T-helper 9 cell (primary cell): Measurements from ENCODE around the gene COX6B2.

Experiments
- DNase-seq: peaks from one replicate; pipeline ENCODE4 v3.0.0-alpha.2; 2020

Gene COX6B2

DNA sequence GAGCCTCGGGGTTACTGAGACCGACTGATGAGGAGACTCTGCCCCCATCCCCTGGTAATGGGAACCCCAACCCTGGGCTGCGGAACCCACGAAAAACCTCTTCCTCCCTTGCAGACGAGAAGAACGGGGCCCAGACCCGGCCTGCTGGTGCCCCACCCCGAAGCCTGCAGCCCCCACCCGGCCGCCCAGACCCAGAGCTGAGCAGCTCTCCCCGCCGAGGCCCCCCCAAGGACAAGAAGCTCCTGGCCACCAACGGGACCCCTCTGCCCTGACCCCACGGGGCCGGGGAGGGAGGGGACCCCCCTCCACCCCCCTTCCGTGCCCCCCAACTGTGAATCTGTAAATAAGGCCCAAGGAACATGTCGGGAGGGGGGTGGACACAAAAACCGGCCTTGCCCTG, 42.7 kb downstream of the COX6B2 start:
- DNase-seq, result no peak

DNA sequence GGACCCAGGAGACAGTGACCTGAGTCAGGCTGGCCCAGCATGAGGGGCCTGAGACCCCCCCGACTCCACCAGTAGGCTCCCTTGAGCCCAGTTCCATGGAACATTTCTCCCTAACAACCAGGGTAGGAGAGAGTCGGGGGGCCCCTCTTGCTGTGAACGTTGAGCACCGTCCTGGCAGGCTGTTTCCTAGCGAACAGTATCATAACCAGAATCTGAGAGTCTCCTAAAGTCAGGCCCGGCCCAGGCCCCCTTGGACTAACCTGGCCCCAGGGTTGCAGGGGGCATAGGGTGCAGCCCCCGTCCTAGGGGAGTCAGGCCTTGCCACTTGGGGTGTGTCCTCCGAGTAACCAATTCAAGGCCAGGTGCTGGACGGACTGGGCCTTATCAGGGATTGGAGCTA, 43.1 kb downstream of the COX6B2 start:
- DNase-seq, result no peak

DNA sequence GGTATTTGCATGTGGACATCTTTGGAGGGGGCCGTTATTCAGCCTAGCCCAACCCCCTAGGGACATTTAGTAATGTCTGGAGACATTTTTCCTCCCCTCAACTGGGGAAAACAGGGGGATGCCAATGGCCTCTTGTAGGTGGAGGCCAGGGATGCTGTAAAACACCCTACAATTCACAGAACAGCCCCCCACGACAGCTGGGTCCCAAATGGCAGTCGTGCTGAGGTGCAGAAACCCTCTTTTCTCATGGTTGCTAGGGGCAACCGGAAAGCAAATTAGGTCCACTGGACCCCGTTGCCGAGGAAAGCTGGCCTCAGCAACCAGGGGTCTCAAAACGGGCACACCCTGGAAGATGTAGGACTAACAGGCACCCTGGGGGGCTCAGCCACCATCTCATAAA, 44.0 kb downstream of the COX6B2 start:
- DNase-seq, result no peak

DNA sequence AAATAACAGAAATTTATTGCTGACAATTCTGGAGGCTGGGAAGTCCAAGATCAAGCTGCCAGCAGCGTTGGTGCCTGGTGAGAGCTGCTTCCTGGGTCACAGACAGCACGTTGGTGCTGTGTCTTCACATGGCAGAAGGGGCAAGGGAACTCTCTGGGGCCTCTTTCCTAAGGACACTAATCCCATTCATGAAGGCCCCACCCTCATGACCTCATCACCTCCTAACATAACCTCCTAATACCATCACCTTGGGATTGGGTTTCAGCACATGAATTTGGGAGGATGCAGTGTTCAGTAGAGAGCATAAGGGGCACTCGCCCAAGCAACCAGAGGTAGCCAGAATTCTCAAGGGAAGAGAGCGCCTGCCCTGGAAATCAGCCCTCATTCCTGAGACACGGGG, 45.1 kb downstream of the COX6B2 start:
- no peak for DNase-seq

DNA sequence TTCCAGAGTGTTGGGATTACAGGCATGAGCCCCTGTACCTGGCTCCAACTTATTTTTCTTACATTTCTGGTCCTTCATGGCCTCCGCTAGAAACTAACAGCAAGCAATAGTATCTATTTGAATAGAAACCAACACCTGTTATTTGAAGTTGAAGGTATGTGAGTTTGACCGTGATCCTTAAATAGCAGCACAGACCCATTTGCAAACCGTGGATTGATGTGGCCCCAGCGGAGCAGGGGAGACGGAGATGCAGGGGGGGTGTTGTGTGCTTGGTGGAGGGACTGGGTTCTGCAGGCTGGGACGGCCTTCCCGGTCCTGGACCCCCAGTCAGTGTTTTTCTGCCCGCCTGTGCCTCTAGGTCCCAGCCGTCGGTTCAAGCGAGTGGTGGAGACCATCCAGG, 46.2 kb downstream of the COX6B2 start:
- no peak for DNase-seq

DNA sequence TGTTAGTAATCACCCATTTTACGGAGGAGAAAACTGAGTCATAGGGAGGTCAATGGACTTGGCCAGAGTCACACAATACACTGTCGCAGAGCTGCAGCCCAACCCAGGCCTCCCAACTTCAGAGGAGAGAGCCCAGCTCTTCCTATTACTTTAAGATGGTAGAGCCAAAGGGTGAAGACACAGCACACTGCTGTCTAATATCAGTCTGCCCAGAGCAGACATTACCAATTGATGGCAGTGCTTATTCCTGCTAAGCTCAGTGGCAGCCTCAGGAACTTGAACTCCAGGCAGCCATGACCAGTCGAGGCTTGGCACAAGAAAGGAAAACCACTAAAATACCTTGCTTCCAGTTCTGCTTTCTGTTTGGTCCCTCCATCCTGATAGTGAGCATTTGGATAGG, 47.8 kb downstream of the COX6B2 start:
- DNase-seq, result no peak

DNA sequence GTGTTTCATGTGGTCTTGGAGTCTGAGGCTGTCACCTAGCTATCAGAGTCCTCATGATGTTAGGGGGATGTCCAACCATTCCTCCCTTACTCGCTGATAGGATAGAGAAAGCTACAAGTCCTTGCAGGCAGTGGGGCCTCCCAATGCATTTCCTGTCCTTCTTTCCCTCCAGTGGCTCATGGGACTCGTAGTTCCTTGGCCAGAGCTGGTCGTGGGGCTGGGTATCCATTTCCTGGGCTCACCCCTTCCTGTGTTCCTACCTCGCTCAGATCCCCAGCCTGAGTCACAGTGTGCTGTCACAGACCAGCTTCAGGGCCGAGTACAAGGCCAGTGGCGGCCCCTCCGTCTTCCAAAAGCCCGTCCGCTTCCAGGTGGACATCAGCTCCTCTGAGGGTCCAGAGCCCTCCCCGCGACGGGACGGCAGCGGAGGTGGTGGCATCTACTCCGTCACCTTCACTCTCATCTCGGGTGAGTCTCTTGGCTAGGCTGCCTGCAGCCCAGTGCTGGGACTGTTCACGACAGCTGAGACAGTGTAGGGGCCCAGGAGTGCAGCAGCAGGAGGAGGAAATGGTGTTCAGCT, 48.4 kb downstream of the COX6B2 start:
- no peak for DNase-seq

DNA sequence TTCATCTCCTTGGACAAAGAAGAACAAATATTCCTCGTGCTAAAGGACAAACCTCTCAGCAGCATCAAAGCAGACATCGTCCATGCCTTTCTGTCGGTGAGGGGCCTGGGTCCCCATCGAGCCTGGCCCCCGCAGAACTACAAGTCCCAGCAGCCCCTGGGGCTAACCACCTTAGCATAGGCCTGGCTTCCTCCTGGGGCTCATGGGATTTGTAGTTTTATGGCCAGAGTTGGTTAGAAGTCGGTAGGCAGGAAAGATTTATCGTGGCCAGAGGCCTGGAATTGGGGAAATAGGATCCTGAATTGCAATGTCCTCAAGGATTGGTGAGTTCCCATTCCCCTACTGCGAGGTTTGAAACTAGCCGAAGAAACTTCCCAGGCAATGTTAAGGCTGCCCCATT, 49.0 kb downstream of the COX6B2 start:
- peak; percentile 45 for DNase-seq

DNA sequence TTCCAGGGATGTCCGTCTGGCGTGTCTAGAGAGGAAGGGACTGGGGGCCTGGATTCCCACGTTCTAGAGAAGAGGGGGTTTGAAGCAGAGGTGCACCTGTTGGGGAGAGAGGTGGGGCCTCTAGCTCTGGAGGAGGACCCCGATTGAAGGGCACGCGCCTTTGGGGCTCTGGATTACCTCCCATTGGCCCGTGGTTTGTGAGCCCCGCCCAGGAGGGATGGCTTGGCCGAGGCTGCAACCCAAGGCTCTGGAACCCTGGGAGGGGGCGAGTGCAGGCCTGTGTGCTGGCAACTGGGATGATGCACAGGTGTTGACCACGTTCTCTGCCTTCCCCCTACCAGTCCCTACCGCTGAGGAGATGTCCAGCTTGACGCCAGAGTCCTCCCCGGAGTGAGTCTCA, 49.5 kb downstream of the COX6B2 start:
- no peak for DNase-seq

DNA sequence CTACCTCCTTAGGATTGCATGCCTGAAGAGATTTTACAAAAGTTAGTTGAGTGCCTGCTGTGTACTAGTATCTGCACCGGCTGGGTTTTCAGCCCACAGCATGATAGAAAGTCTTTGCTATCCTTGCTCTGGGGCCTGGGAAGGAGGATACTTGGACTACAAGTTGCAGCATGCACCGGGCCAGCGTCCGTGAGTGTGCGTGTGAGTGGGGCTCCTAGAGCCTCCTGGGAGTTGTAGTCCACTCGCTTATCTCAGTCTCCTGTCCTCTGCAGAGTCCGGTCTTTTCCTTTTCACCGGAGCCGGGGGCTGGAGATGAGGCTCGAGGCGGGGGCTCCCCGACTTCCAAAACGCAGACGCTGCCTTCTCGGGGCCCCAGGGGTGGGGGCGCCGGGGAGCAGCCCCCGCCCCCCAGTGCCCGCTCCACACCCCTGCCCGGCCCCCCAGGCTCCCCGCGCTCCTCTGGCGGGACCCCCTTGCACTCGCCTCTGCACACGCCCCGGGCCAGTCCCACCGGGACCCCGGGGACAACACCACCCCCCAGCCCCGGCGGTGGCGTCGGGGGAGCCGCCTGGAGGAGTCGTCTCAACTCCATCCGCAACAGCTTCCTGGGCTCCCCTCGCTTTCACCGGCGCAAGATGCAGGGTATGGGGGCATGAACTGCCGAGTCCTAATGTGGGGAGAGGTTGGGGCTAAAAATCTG, 50.1 kb downstream of the COX6B2 start:
- no peak for DNase-seq

DNA sequence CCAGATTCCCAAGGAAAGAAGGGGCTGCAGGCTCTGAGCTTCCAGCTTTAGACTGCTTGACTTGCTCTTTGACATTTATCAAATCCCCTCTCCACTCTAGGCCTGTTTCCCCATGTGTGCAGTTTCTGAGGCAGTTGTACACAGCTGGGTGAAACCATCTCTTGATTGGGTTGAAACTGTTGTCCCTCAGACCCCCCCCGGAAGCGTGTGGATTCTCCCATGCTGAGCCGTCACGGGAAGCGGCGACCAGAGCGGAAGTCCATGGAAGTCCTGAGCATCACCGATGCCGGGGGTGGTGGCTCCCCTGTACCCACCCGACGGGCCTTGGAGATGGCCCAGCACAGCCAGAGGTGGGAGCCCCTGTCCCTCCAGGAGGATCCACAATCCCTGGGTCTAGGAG, 51.0 kb downstream of the COX6B2 start:
- no peak for DNase-seq

DNA sequence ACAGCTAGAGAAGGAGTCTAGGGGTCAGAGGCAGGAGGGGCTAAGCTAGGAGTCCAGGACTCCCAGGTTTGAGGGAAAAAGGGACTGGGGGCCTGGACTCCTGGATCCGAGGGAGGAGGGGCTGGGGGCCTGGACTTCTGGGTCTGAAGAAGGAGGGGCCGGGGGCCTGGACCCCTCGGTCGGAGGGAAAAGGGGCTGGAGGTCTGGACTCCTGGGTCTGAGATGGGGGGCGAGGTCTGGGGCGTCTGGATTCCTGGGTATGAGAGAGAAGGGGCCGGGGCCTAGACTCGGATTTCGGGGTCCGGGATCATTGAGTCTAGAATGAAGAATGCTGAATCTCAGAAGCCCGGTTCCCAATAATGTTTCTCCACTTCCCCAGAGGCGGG, 52.2 kb downstream of the COX6B2 start:
- no peak for DNase-seq

DNA sequence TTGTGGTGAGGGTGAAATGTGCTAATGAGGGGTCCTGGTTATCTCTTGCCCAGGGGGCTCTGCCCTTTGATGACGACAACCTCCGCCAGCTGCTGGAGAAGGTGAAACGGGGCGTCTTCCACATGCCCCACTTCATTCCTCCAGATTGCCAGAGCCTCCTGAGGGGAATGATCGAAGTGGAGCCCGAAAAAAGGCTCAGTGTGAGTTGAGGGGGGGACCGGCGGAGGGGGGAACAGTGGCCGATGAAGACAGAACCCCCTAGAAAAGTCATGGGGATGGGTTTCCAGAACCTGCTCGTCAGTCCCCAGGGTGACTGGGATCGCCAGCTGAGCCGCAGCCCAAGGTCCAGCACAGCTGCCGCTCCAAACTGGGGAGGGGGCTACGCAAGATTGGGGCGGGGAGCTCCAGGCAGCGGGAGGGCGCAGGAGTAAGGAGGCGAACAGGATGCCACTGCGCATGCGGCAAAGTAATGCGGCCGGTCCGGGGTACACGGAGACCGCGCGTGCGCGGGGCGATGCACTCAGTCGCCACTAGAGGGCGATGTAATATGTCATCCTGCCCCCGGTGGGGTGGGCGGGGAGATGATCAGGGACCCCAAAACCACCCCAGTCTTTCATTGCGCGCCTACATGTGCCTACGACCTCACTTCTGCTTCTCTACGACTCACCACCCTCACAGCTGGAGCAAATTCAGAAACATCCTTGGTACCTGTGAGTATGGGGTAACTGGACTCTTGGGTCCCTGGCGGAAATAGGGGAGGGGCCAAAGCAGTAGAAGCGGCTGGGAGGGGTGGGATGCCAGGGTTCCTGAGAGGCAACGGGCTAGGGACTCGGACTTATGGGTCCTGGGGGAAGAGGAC, 52.8 kb downstream of the COX6B2 start:
- peak; percentile 94 for DNase-seq

DNA sequence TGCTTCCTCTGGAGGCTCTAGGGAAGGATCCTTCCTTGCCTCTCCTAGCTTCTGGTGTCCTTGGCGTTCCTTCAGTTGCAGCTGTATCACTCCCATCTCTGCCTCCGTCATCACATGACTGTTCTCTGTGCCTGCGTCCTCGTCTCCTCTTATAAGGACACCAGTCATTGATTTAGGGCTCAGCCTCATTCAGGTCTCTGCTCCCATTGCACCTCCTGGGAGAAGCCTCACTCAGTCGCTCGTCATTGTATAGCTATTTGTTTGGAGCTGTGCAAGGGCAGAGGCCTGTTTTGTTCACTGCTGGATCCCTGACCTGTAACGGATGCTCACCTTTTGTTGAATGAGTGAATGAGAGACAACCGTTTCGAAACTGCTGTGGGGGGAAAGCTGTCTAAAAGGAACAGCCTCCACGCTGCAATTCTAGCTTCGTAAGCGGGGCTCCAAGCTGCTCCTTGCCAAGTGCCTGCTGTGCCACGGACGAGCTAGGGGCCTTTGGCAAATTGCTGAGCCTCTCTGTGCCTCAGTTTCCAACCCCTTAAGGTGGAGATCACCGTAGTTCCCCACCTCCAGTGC, 53.5 kb downstream of the COX6B2 start:
- no peak for DNase-seq

DNA sequence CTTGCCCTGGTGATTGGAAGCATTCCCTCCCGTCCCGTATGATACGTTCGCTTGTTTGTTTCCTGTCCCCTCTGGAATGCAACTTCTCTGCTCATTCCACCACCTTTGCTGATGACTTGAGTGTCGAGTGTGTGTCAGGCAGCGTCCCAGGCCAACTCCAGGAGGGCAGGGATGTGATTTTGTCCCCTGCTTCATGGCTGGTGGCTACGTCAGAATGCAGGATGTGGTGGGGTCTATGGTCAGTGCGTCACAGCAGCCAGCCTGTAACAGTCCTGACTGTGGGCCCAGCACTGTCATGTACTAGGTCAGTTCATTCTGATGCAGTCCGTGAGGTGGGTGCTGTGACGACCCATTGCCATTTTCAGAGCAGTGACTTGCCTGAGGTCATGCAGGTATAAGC, 54.5 kb downstream of the COX6B2 start:
- DNase-seq, result no peak
